ENCODE data around the gene RHBDF1.
A peak's percentile ranks its signal among the peaks of the same experiment; 100 is the strongest.

The RHBDF1 gene

GRCh38 chr16:83060-83603 is 10.7 kb upstream of the RHBDF1 start:
- Histone ChIP-seq H3K27me3 (no peaks in the 10 kb centered on the region), H3K9me3 (no peaks in the 10 kb centered on the region), H3K4me1 (peaks cover 10 to 72% (median 59%) of the 10 kb centered on the region in 4 donors), H3K27ac (peak overlapping the region; percentile 70 to 100), H3K4me3 (no peak overlapping the region), H3K36me3 (peaks cover 37 to 77% (median 53%) of the 10 kb centered on the region in 3 donors)
- no peak for DNase-seq
- TF ChIP-seq CTCF (IDR thresholded peaks at IDR 0.05), result no peak
- intact Hi-C loops (cut with DNase I; ENCODE audit: low total_unique reads), result no loop called here

- peak overlapping the region; percentile 72 to 81 for H3K4me3 ChIP-seq
- no peaks in the 10 kb centered on the region for H3K27me3 ChIP-seq
- TF ChIP-seq CTCF (IDR thresholded peaks at IDR 0.05), result no peak
- DNase-seq, result no peak
- peak overlapping the region; percentile 98 to 100 for H3K27ac ChIP-seq
- H3K36me3 ChIP-seq, result peaks cover 11 to 43% (median 20%) of the 10 kb centered on the region in 3 donors
- peaks cover 17 to 79% (median 69%) of the 10 kb centered on the region in 4 donors for H3K4me1 ChIP-seq
- intact Hi-C loops (cut with DNase I; ENCODE audit: low total_unique reads), result no loop called here
- no peaks in the 10 kb centered on the region for H3K9me3 ChIP-seq
Measured at GRCh38 chr16:79151-80054, 7.0 kb upstream of the RHBDF1 start.

GRCh38 chr16:78444-79150 is 6.2 kb upstream of the RHBDF1 start:
- H3K27me3 ChIP-seq, result no peaks in the 10 kb centered on the region
- peaks cover 13 to 79% (median 68%) of the 10 kb centered on the region in 4 donors for H3K4me1 ChIP-seq
- intact Hi-C loops (cut with DNase I; ENCODE audit: low total_unique reads), result no loop called here
- peak in 1 of 2 donors; percentile 87 for DNase-seq
- H3K27ac ChIP-seq, result peak overlapping the region; percentile 98 to 100
- peaks cover 11 to 35% (median 20%) of the 10 kb centered on the region in 3 donors for H3K36me3 ChIP-seq
- peak overlapping the region; percentile 72 to 81 for H3K4me3 ChIP-seq
- no peaks in the 10 kb centered on the region for H3K9me3 ChIP-seq
- no peak for TF ChIP-seq CTCF (IDR thresholded peaks at IDR 0.05)

GRCh38 chr16:77807-78443 is 5.5 kb upstream of the RHBDF1 start, which contains the start of gene MPG:
MPG (plus strand) TSS chr16:78225; CDS start chr16:78310, 85 bp downstream.
- no peaks in the 10 kb centered on the region for H3K9me3 ChIP-seq
- TF ChIP-seq CTCF (IDR thresholded peaks at IDR 0.05), result peak in 1 of 2 experiments; percentile 2
- peaks cover 11 to 28% (median 16%) of the 10 kb centered on the region in 3 donors for H3K36me3 ChIP-seq
- H3K4me1 ChIP-seq, result peaks cover 13 to 79% (median 69%) of the 10 kb centered on the region in 4 donors
- peak; percentile 84 to 94 for DNase-seq
- H3K27ac ChIP-seq, result peak within 1 kb of the TSS; percentile 98 to 100
- no peaks in the 10 kb centered on the region for H3K27me3 ChIP-seq
- peak within 1 kb of the TSS; percentile 72 to 81 for H3K4me3 ChIP-seq
- intact Hi-C loops (cut with DNase I; ENCODE audit: low total_unique reads), result no loop called here

GRCh38 chr16:77273-77806 is 4.9 kb upstream of the RHBDF1 start:
- peaks cover 13 to 78% (median 69%) of the 10 kb centered on the region in 4 donors for H3K4me1 ChIP-seq
- peak in 1 of 2 donors; percentile 84 for DNase-seq
- no peak for TF ChIP-seq CTCF (IDR thresholded peaks at IDR 0.05)

More at GRCh38 chr16:77273-77806, 4.9 kb upstream of the RHBDF1 start:
- Histone ChIP-seq H3K4me3 (peak overlapping the region; percentile 72 to 81), H3K9me3 (no peaks in the 10 kb centered on the region), H3K27ac (peak overlapping the region; percentile 98 to 100), H3K36me3 (peaks cover 11 to 22% (median 14%) of the 10 kb centered on the region in 3 donors), H3K27me3 (no peaks in the 10 kb centered on the region)
- intact Hi-C loops (cut with DNase I; ENCODE audit: low total_unique reads), result no loop called here

Data from tibial artery (tissue), 4 donors.